Measurements from ENCODE around the gene HDAC7. TPM values are rescaled to one million over a fixed set of nuclear protein-coding genes. Genes with fewer than 3 reads are reported as not detected.
"Not testable (repeated sequence)": the region's sequence is repeated elsewhere in the genome, so short reads cannot be mapped to it uniquely, and the experiment has no call there.

Gene HDAC7
- total RNA-seq, 6 experiments from 2014 or later, result 104 to 120 (median 108) TPM

GRCh38 chr12:47812797-47813510 is 6.7 kb downstream of the HDAC7 start:
- no peak for TF ChIP-seq CTCF (IDR thresholded peaks at IDR 0.05)
- peak; percentile 83 for DNase-seq
- peak overlapping the region; percentile 87 for H3K4me3 Mint-ChIP-seq

GRCh38 chr12:47811581-47812484 is 7.9 kb downstream of the HDAC7 start:
- peak; percentile 66 for DNase-seq
- no peak for TF ChIP-seq CTCF (IDR thresholded peaks at IDR 0.05)
- Mint-ChIP-seq H3K27me3 (ENCODE audit: insufficient read depth) (peaks cover 7% of the 10 kb centered on the region), H3K27ac (peak overlapping the region; percentile 90), H3K36me3 (ENCODE audit: low read depth) (peaks cover 11% of the 10 kb centered on the region), H3K4me3 (peak overlapping the region; percentile 87), H3K9me3 (no peaks in the 10 kb centered on the region), H3K4me1 (ENCODE audit: low read depth) (peaks cover 99% of the 10 kb centered on the region)

More at GRCh38 chr12:47812797-47813510, 6.7 kb downstream of the HDAC7 start:
- Mint-ChIP-seq H3K4me1 (ENCODE audit: low read depth) (peaks cover 99% of the 10 kb centered on the region), H3K27ac (peak overlapping the region; percentile 90), H3K36me3 (ENCODE audit: low read depth) (peaks cover 21% of the 10 kb centered on the region), H3K9me3 (no peaks in the 10 kb centered on the region), H3K27me3 (ENCODE audit: insufficient read depth) (peaks cover 7% of the 10 kb centered on the region)

- H3K27ac Mint-ChIP-seq, result peak overlapping the region; percentile 90
- peaks cover 11% of the 10 kb centered on the region for H3K36me3 Mint-ChIP-seq (ENCODE audit: low read depth)
- peaks cover 93% of the 10 kb centered on the region for H3K4me1 Mint-ChIP-seq (ENCODE audit: low read depth)
- no peak for TF ChIP-seq CTCF (IDR thresholded peaks at IDR 0.05)
- H3K9me3 Mint-ChIP-seq, result no peaks in the 10 kb centered on the region
- H3K27me3 Mint-ChIP-seq (ENCODE audit: insufficient read depth), result peaks cover 4% of the 10 kb centered on the region
- no peak for DNase-seq
- peak overlapping the region; percentile 87 for H3K4me3 Mint-ChIP-seq
Measured at GRCh38 chr12:47811072-47811396, 8.7 kb downstream of the HDAC7 start.

- Mint-ChIP-seq H3K4me3 (peak overlapping the region; percentile 17; the same call in 1 of the 2 replicates), H3K27ac (peak overlapping the region; percentile 90), H3K4me1 (ENCODE audit: low read depth) (peaks cover 93% of the 10 kb centered on the region)
- not testable (repeated sequence) for H3K36me3 Mint-ChIP-seq (ENCODE audit: low read depth); H3K9me3 Mint-ChIP-seq; DNase-seq; H3K27me3 Mint-ChIP-seq (ENCODE audit: insufficient read depth)
Measured at GRCh38 chr12:47809518-47809917, 10.2 kb downstream of the HDAC7 start.

GRCh38 chr12:47808574-47809365 is 10.9 kb downstream of the HDAC7 start:
- Mint-ChIP-seq H3K4me3 (peak overlapping the region; percentile 67), H3K4me1 (ENCODE audit: low read depth) (peaks cover 93% of the 10 kb centered on the region)

More at GRCh38 chr12:47808574-47809365, 10.9 kb downstream of the HDAC7 start:
- H3K9me3 Mint-ChIP-seq, result no peaks in the 10 kb centered on the region
- peaks cover 5% of the 10 kb centered on the region for H3K36me3 Mint-ChIP-seq (ENCODE audit: low read depth)
- TF ChIP-seq CTCF (IDR thresholded peaks at IDR 0.05), result peak; percentile 65
- DNase-seq, result peak; percentile 41
- H3K27me3 Mint-ChIP-seq (ENCODE audit: insufficient read depth), result peaks cover 2% of the 10 kb centered on the region
- H3K27ac Mint-ChIP-seq, result peak overlapping the region; percentile 96

All from HFFc6 (cell line).